Erythroblast (primary cell): Measurements from ENCODE around the gene DCAF4.

Source experiments
- GATA1 ChIP-seq: IDR thresholded peaks from 2 replicates; pipeline ENCODE4 v1.6.1; 2011; ENCODE audit warnings: low read depth, mild to moderate bottlenecking, control low read depth, low read length, moderate library complexity
- POLR2A ChIP-seq: IDR thresholded peaks from 2 replicates; pipeline ENCODE4 v1.6.1; 2011; ENCODE audit warnings: mild to moderate bottlenecking, low read length

- TF ChIP-seq POLR2A (no peak), GATA1 (no peak)
Observed at GRCh38 chr14:72891666-72892102, 34.6 kb upstream of the DCAF4 start.
